H1 (cell line): ENCODE measurements around the gene TGFB1I1. TPM values are rescaled to one million over a fixed set of nuclear protein-coding genes. Genes with fewer than 3 reads are reported as not detected.

ENCODE experiments used
- CTCF ChIA-PET: fragments of 300-600 bp; sonication (Branson Sonifier 250); formaldehyde crosslinking; loops from one replicate; lab custom pipeline; 2021; ENCODE audit not compliant: partially characterized antibody; lab: Charles Lee
- POLR2A ChIA-PET: fragments of 300-600 bp; sonication (Branson Sonifier 250); formaldehyde crosslinking; loops from one replicate; lab custom pipeline; 2021; ENCODE audit warnings: inconsistent platforms; ENCODE audit not compliant: partially characterized antibody; lab: Charles Lee
- DNase-seq, 2 experiments: peaks; one replicate each; pipeline versions ENCODE4 v3.0.0 to v3.0.0-alpha.2; 2010 to 2022; ENCODE audit warnings: low spot score in 2 of 2, low read depth in 1 of 2, mixed read lengths in 1 of 2
- FAIRE-seq: peaks from 2 replicates; lab custom pipeline; 2011; peaks lifted over from hg19 to GRCh38; lab: Jason Lieb, UNC
- H2AFZ ChIP-seq: 2 replicates; pipeline ENCODE4 v1.8.1; 2012; ENCODE audit warnings: low read length, inconsistent platforms
- H2AK5ac ChIP-seq: 2 replicates; pipeline ENCODE4 v1.6.1; 2013; ENCODE audit warnings: low read depth, low read length
- H2BK120ac ChIP-seq: replicated peaks from 2 replicates; pipeline ENCODE3; 2013; ENCODE audit warnings: low read depth, low read length, inconsistent platforms
- H2BK12ac ChIP-seq: 2 replicates; pipeline ENCODE4 v1.6.1; 2013; ENCODE audit warnings: low read depth, low read length
- H2BK15ac ChIP-seq: 2 replicates; pipeline ENCODE4 v1.6.1; 2013; ENCODE audit warnings: low read length
- H2BK20ac ChIP-seq: 2 replicates; pipeline ENCODE4 v1.6.1; 2013; ENCODE audit warnings: low read length
- H2BK5ac ChIP-seq: 2 replicates; pipeline ENCODE4 v1.6.1; 2013; ENCODE audit warnings: low read depth, low read length
- H3K14ac ChIP-seq: 2 replicates; pipeline ENCODE4 v1.6.1; 2013; ENCODE audit warnings: inconsistent platforms; ENCODE audit not compliant: insufficient read length
- H3K18ac ChIP-seq: 2 replicates; pipeline ENCODE4 v1.6.1; 2013; ENCODE audit warnings: low read length; ENCODE audit errors: extremely low read depth
- H3K23ac ChIP-seq: 2 replicates; pipeline ENCODE4 v1.6.1; 2013; ENCODE audit warnings: inconsistent platforms; ENCODE audit not compliant: insufficient read length
- H3K23me2 ChIP-seq: 2 replicates; pipeline ENCODE4 v1.6.1; 2013; ENCODE audit warnings: low read depth, low read length
- H3K27ac ChIP-seq: 2 replicates; pipeline ENCODE4 v1.6.1; 2011; ENCODE audit warnings: low read depth, low read length, inconsistent platforms
- H3K27me3 ChIP-seq, 4 experiments: replicated peaks in 1 of 4; 1 replicate in 1 of 4; 2 replicates in 3 of 4; pipeline versions ENCODE4 v1.6.1 to v1.8.1; 2011 to 2013; ENCODE audit warnings: low read length in 3 of 4, mild to moderate bottlenecking in 3 of 4, inconsistent platforms in 2 of 4, mixed read lengths in 2 of 4, moderate library complexity in 1 of 4; ENCODE audit not compliant: control insufficient read depth in 3 of 4, insufficient read depth in 3 of 4; ENCODE audit errors: extremely low read depth in 1 of 4
- H3K36me3 ChIP-seq, 4 experiments: 2 replicates each; pipeline versions ENCODE4 v1.6.1 to v1.8.1; 2011 to 2013; ENCODE audit warnings: mild to moderate bottlenecking in 4 of 4, low read length in 3 of 4, moderate library complexity in 2 of 4, control low read depth in 1 of 4, inconsistent platforms in 1 of 4; ENCODE audit not compliant: insufficient read depth in 4 of 4, control insufficient read depth in 2 of 4
- H3K4ac ChIP-seq: replicated peaks from 2 replicates; pipeline ENCODE3; 2013; ENCODE audit warnings: low read length, low read depth, mixed read lengths, inconsistent platforms; ENCODE audit not compliant: insufficient read length
- H3K4me1 ChIP-seq, 4 experiments: replicated peaks in 1 of 4; 1 replicate in 1 of 4; 2 replicates in 3 of 4; pipeline versions ENCODE4 v1.6.1 to v1.8.1; 2011 to 2013; ENCODE audit warnings: low read length in 3 of 4, inconsistent platforms in 2 of 4, mixed read lengths in 1 of 4; ENCODE audit not compliant: insufficient read depth in 4 of 4, control insufficient read depth in 3 of 4
- H3K4me2 ChIP-seq, 2 experiments: 2 replicates each; pipeline versions ENCODE4 v1.6.1 to v1.8.1; 2011 to 2013; ENCODE audit warnings: low read depth in 2 of 2, low read length in 2 of 2, control low read depth in 1 of 2, inconsistent platforms in 1 of 2, mild to moderate bottlenecking in 1 of 2; ENCODE audit not compliant: insufficient read depth in 1 of 2
- H3K4me3 ChIP-seq, 4 experiments: fragments of 200-600, 300-600 bp in 1 of 4; sonication (generic), shearing (Covaris generic), sonication (Bioruptor Twin) in 1 of 4; 2 replicates each; pipeline versions ENCODE4 v1.5.1 to v1.8.1; 2011 to 2016; ENCODE audit warnings: low read length in 4 of 4, low read depth in 3 of 4, control low read depth in 2 of 4, inconsistent platforms in 2 of 4, mild to moderate bottlenecking in 2 of 4, mixed read lengths in 1 of 4, moderate library complexity in 1 of 4; ENCODE audit not compliant: insufficient read depth in 2 of 4; ENCODE audit errors: extremely low read depth in 1 of 4
- H3K56ac ChIP-seq: replicated peaks from 2 replicates; pipeline ENCODE3; 2013; ENCODE audit warnings: low read depth, mild to moderate bottlenecking, mixed read lengths, low read length, inconsistent platforms; ENCODE audit not compliant: insufficient read length
- H3K79me1 ChIP-seq: 2 replicates; pipeline ENCODE4 v1.6.1; 2013; ENCODE audit warnings: low read depth, low read length, control low read depth
- H3K79me2 ChIP-seq, 2 experiments: 2 replicates each; pipeline versions ENCODE4 v1.6.1 to v1.8.1; 2012 to 2013; ENCODE audit warnings: low read length in 2 of 2, mild to moderate bottlenecking in 2 of 2, inconsistent platforms in 1 of 2; ENCODE audit not compliant: insufficient read depth in 2 of 2, control insufficient read depth in 1 of 2
- H3K9ac ChIP-seq, 4 experiments: replicated peaks in 1 of 4; 1 replicate in 1 of 4; 2 replicates in 3 of 4; pipeline versions ENCODE4 v1.6.1 to v1.8.1; 2011 to 2013; ENCODE audit warnings: low read depth in 3 of 4, low read length in 3 of 4, control low read depth in 2 of 4, mild to moderate bottlenecking in 2 of 4, moderate library complexity in 2 of 4, inconsistent platforms in 1 of 4; ENCODE audit errors: extremely low read depth in 1 of 4
- H3K9me3 ChIP-seq, 2 experiments: 2 replicates each; pipeline versions ENCODE4 v1.6.1 to v1.8.1; 2012 to 2013; ENCODE audit warnings: mild to moderate bottlenecking in 2 of 2, moderate library complexity in 2 of 2, control low read depth in 1 of 2, inconsistent platforms in 1 of 2, low read depth in 1 of 2, low read length in 1 of 2, mixed read lengths in 1 of 2; ENCODE audit not compliant: insufficient read depth in 2 of 2
- H4K20me1 ChIP-seq, 2 experiments: replicated peaks in 1 of 2; 2 replicates each; pipeline versions ENCODE3 to v1.8.1; 2011 to 2013; ENCODE audit warnings: inconsistent platforms in 2 of 2, low read length in 2 of 2, mild to moderate bottlenecking in 1 of 2; ENCODE audit not compliant: insufficient read depth in 2 of 2, control insufficient read depth in 1 of 2
- H4K5ac ChIP-seq: 2 replicates; pipeline ENCODE4 v1.6.1; 2013; ENCODE audit warnings: low read length, low read depth, mixed read lengths, inconsistent platforms; ENCODE audit not compliant: insufficient read length
- H4K8ac ChIP-seq: 2 replicates; pipeline ENCODE4 v1.8.0; 2013; ENCODE audit warnings: mild to moderate bottlenecking, moderate library complexity, low read length, inconsistent platforms; ENCODE audit not compliant: insufficient read depth; ENCODE audit errors: extremely low read depth
- H4K91ac ChIP-seq: replicated peaks from 2 replicates; pipeline ENCODE3; 2013; ENCODE audit warnings: low read length, mixed read lengths, inconsistent platforms; ENCODE audit not compliant: insufficient read length
- CHD1 ChIP-seq: IDR thresholded peaks from 2 replicates; pipeline ENCODE4 v1.6.1; 2012; ENCODE audit warnings: low read depth, low read length, improper control_type of control experiment
- CREB1 ChIP-seq: IDR thresholded peaks from 2 replicates; pipeline ENCODE4 v1.6.1; 2012; ENCODE audit warnings: inconsistent platforms
- EGR1 ChIP-seq: IDR thresholded peaks from 2 replicates; pipeline ENCODE4 v1.6.1; 2011; ENCODE audit warnings: low read depth, low read length, borderline replicate concordance
- EP300 ChIP-seq, 2 experiments: IDR thresholded peaks; 1 replicate in 1 of 2; 2 replicates in 1 of 2; pipeline ENCODE4 v1.6.1; 2011 to 2012; ENCODE audit warnings: low read depth in 2 of 2, low read length in 2 of 2, mild to moderate bottlenecking in 2 of 2, borderline replicate concordance in 1 of 2, inconsistent platforms in 1 of 2, moderate library complexity in 1 of 2
- GTF2F1 ChIP-seq: IDR thresholded peaks from 2 replicates; pipeline ENCODE4 v1.6.1; 2012; ENCODE audit warnings: low read depth, low read length, improper control_type of control experiment, borderline replicate concordance
- HDAC2 ChIP-seq, 2 experiments: fragments of 300-600 bp in 1 of 2; sonication (generic) in 1 of 2; IDR thresholded peaks; 2 replicates each; pipeline ENCODE4 v1.6.1; 2011 to 2012; ENCODE audit warnings: low read depth in 2 of 2, low read length in 2 of 2, mild to moderate bottlenecking in 2 of 2, moderate library complexity in 2 of 2, borderline replicate concordance in 1 of 2, inconsistent platforms in 1 of 2
- MAFK ChIP-seq: IDR thresholded peaks from 2 replicates; pipeline ENCODE4 v1.6.1; 2012; ENCODE audit warnings: low read depth, mild to moderate bottlenecking, improper control_type of control experiment, low read length
- POLR2AphosphoS5 ChIP-seq: IDR thresholded peaks from 2 replicates; pipeline ENCODE4 v1.6.1; 2011; ENCODE audit warnings: low read depth, low read length
- SP1 ChIP-seq: IDR thresholded peaks from 2 replicates; pipeline ENCODE4 v1.6.1; 2011; ENCODE audit warnings: low read depth, low read length
- WGBS, 2 experiments: shearing (Covaris generic) in 1 of 2; methylation state at CpG; one replicate each; pipeline versions ENCODE4 v1.1.6 to v1.1.7; 2013 to 2015; ENCODE audit warnings: low lambda C conversion rate in 2 of 2, mixed read lengths in 2 of 2, inconsistent platforms in 1 of 2, low coverage in 1 of 2, missing lambda C conversion rate in 1 of 2; ENCODE audit not compliant: insufficient replicate concordance in 2 of 2, insufficient coverage in 1 of 2, insufficient read length in 1 of 2; ENCODE audit errors: extremely low coverage in 1 of 2, missing lambda C conversion rate in 1 of 2; 5-methylcytosine and 5-hydroxymethylcytosine counted together
- polyA plus RNA-seq, 7 experiments: library from polyadenylated mRNA; depleted of rRNA in 3 of 7; stranded (reverse) in 5 of 7; unstranded in 2 of 7; fragments of >200 nt in 5 of 7; fragments of 200-250 nt in 2 of 7; gene quantifications; 1 replicate in 5 of 7; 2 replicates in 1 of 7; 4 replicates in 1 of 7; pipeline versions ENCODE4 v1.2.1 to v1.2.3, GENCODE V29; 2011 to 2013; ENCODE audit warnings: missing spikeins in 2 of 7, mixed read lengths in 2 of 7
- total RNA-seq: library from RNA; stranded (reverse); fragmentation: NEBNext Ultra II Directional; extraction: Animal tissue kit (Norgen Biotek cat#: 25700); gene quantifications from 2 replicates; pipeline ENCODE4 v1.2.1, GENCODE V29; 2021
- TF ChIP-seq, protein P1 (sequence below): IDR thresholded peaks from 2 replicates; pipeline ENCODE4 v1.6.1; 2011; ENCODE audit warnings: low read length, improper control_type of control experiment

TGFB1I1 gene
- total and polyA plus RNA-seq, 2 of the 8 experiments (the other 6 are each of a cell fraction or from before 2014, with no cell fraction given) = 5.6 to 5.8 TPM

GRCh38 chr16:31488468-31489297, 16.7 kb downstream of the TGFB1I1 start:
- WGBS, 2 experiments = 49% methylated on average over 76 of the region's 77 CpGs; no CpG with 5 or more reads in 1 of the 2 experiments
- H2BK120ac ChIP-seq = no peak overlapping the region
- FAIRE-seq (no peak), DNase-seq (no peak)
- H3K9me3 ChIP-seq = no peaks in the 10 kb centered on the region
- H4K8ac ChIP-seq = peak overlapping the region; percentile 80
- peaks cover 0 to 8% (median 5%) of the 10 kb centered on the region in 4 experiments; a peak in 5 of 7 replicates for H3K4me1 ChIP-seq
- peak overlapping the region; percentile 86 to 95 for H3K4me2 ChIP-seq
- peak overlapping the region; percentile 44 to 64 (median 54) for H3K4me3 ChIP-seq
- CTCF ChIA-PET = interaction anchor here (1.4 to 3.0 kb wide), 7 partner anchors 8 to 223 kb away, joined by 3 to 12 read pairs (median 7); no protein-coding TSS in a partner anchor
- no peak overlapping the region for H2BK20ac ChIP-seq
- H4K5ac ChIP-seq = no peak overlapping the region
- H3K14ac ChIP-seq = no peak overlapping the region
- H4K20me1 ChIP-seq = peaks cover 0 to 18% of the 10 kb centered on the region in 2 experiments
- H2BK5ac ChIP-seq = 0 out of 2 replicates have a peak overlapping the region, but pooled peaks have one; percentile 66
- peak overlapping the region in 2 of 4 experiments; percentile 16 to 36; a peak in 1 of 7 replicates for H3K9ac ChIP-seq
- no peaks in the 10 kb centered on the region for H3K79me2 ChIP-seq
- H2BK15ac ChIP-seq = no peak overlapping the region
- H3K56ac ChIP-seq = no peak overlapping the region
- H2BK12ac ChIP-seq = no peak overlapping the region
- no peak overlapping the region for H3K4ac ChIP-seq
- no peak overlapping the region for H2AK5ac ChIP-seq
- no peak overlapping the region for H3K23ac ChIP-seq
- peaks cover 15% of the 10 kb centered on the region for H3K23me2 ChIP-seq
- H2AFZ ChIP-seq = peak overlapping the region; percentile 76; the same call in 1 of the 2 replicates
- H3K36me3 ChIP-seq = peaks cover 0 to 6% (median 0%) of the 10 kb centered on the region in 4 experiments; a peak in 2 of 8 replicates
- H3K18ac ChIP-seq = no peak overlapping the region; the same call in 1 of the 2 replicates
- no peak overlapping the region for H3K27ac ChIP-seq
- H3K27me3 ChIP-seq = peaks cover 14 to 54% (median 41%) of the 10 kb centered on the region in 4 experiments
- H4K91ac ChIP-seq = peak overlapping the region; percentile 91
- no peaks in the 10 kb centered on the region for H3K79me1 ChIP-seq
- POLR2A ChIA-PET = interaction anchor here (0.6 to 7.9 kb wide), 14 partner anchors 9 to 522 kb away, joined by 3 to 69 read pairs (median 5); partner anchors contain the start of genes ARMC5 and RUSF1
- TF ChIP-seq EGR1 = no peak
- TF ChIP-seq SP1 = no peak
- TF ChIP-seq, protein P1, sequence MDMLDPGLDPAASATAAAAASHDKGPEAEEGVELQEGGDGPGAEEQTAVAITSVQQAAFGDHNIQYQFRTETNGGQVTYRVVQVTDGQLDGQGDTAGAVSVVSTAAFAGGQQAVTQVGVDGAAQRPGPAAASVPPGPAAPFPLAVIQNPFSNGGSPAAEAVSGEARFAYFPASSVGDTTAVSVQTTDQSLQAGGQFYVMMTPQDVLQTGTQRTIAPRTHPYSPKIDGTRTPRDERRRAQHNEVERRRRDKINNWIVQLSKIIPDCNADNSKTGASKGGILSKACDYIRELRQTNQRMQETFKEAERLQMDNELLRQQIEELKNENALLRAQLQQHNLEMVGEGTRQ = no peak
- TF ChIP-seq CHD1 = no peak
- TF ChIP-seq GTF2F1 = no peak
- 0 out of 2 replicates have a peak, but pooled peaks have one; percentile 4 for TF ChIP-seq POLR2AphosphoS5
- TF ChIP-seq CREB1 = no peak
- no peak for TF ChIP-seq EP300 (IDR thresholded peaks at IDR 0.05; ENCODE audit: borderline replicate concordance in 1 of 2, low read depth in 2 of 2, low read length in 2 of 2)
- no peak for TF ChIP-seq HDAC2 (IDR thresholded peaks at IDR 0.05; ENCODE audit: borderline replicate concordance in 1 of 2, low read depth in 2 of 2, low read length in 2 of 2)
- no peak for TF ChIP-seq MAFK
